Stimulated activated CD4-positive, alpha-beta T cell treated with anti-CD3 and anti-CD28 coated beads, Interleukin-12 subunit alpha, Interleukin-12 subunit beta, amount 100 ng/mL, for 24 hours (primary cell): ENCODE data around the gene NPR3.
"Not testable (repeated sequence)": the region's sequence is repeated elsewhere in the genome, so short reads cannot be mapped to it uniquely, and the experiment has no call there.

ENCODE experiments used
- DNase-seq, 2 experiments: peaks; one replicate each; pipeline ENCODE4 v3.0.0-alpha.2; 2020; ENCODE audit warnings: low read depth in 2 of 2

NPR3 gene

DNA sequence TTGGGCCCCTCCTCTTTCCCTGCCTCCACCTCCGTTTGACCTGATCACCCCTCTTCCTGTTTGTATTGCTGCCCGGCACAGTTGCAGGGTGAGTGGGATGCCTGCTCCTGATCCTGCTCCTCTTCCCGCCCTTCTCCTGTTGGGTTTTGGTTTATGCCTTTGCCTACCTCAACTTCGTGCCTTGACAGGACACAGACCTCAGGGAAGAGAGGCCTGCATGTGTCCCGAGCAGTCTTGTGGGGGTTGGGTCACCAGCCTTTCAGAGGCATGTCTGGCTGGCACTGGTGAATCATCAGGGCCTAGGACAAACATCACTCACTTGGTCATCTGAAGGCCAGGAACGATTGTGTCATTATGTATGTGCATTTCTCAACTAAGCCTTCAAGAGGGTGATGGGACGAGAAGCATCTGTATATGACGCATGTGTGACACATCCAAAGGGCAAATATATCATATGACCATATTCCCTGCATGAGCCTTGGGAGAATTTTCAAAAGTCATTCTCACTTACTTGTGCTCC, 56.9 kb downstream of the NPR3 start:
- no peak for DNase-seq

DNA sequence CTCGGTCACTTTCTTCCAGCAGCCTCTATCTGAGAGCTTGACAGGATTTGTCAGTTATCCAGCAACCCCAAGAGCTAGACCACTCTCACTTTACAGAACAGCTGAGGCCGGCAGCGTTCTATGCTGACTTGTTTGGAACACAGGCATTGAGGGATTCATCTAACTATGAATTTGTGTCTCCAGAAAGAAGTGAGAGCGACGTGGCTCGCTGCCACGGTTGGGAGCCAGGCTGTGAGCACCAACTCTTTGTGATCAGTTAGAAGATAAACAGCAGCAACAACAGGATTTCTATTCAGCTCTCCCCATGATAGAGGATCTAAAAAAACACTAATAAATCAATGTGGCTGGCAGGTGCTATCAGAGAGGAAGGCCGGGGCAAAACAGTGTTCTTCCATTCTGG, 58.6 kb downstream of the NPR3 start:
- DNase-seq, result no peak

DNA sequence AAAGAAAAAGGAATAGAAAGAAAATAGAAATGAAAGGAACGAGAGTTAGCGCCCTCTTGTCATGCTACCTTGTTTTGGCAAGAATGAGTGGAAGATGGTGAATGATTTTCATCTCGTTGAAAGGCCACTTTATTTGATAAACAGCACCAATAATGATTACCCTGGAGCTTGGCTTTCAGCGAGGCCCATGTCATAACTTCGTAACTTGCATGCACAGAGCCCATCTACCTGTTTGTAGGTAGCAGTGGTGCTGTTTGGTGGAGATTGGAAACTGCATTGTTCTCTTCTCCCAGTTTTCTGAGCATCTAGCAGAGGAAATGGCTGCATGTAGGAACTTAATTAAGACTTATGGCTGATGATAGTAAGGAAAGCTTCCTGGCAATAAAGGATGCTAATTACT, 59.3 kb downstream of the NPR3 start:
- DNase-seq, result no peak

DNA sequence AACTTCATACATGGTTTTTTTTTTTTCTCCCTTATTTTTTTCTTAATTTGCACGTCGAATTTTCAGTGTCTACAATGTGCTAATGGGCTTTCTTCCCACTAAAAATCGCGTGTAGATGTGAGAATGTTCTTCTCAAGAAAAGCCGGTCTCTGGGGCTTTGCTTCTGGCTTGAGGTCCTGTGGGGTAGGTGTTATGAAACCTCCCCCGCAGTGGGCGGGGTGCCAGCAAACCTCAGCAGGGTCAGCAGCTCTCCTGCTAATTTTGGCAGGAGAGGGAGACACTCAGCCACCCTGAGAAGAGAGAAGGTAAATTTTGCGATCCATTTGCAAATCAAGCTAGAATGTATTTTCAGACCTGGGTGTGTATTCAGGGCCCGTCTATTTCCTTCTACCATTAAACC, 59.9 kb downstream of the NPR3 start:
- no peak for DNase-seq

DNA sequence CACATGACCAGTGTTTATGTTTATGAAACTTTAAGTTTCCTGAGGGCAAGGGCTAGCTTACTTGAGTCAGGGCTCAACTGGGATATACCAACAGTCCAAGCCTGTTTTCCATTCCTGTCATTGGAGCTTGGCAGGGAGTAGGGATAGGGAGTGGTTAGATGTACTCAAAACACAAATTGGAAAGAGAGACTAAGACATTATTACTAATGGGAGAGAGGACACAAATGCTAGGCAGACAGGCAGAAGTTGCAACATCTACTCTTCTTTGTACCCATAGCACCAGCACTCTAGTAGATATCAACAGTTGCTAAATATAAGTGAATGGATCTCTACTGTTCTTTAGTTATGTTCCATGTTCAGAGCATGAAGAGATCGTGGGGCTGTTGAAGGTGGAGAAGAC, 62.8 kb downstream of the NPR3 start:
- no peak for DNase-seq

DNA sequence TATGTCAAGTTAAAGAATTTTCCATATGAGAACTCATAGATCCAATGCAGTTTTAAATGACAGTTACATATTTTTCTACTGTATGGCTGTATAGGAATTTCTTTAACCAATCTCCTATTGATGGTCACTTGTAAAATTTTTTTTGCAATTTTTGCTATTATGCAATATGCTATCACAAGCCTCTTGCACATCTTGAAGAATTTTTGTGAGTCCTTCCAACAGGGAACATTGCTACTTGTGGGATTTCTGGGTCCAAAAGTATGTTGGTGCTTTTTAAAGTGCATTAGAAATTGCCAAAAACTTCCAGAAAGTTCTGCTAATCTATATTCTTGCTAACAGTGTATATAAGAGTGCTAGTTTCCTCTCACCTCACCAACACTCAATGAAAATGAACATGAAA, 65.1 kb downstream of the NPR3 start:
- DNase-seq, result no peak

DNA sequence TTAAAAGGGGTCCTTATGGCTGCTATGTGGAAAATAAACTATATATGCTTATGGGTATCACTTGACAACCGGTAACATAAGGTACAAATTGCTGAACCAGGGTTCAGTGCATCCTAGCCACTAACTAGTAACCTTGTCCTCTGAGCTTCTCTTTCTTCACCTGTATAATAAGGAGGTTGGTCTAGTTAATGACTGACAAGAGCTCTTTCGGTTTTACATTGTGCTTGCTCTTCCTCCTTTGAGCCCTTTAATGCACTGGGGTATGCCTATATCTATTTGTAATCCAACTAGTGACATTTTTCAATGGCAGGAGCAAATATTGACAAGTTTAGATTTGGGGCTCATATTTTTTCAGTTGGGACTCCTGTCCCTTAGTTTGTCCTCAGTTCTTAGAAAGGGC, 66.1 kb downstream of the NPR3 start:
- no peak for DNase-seq

DNA sequence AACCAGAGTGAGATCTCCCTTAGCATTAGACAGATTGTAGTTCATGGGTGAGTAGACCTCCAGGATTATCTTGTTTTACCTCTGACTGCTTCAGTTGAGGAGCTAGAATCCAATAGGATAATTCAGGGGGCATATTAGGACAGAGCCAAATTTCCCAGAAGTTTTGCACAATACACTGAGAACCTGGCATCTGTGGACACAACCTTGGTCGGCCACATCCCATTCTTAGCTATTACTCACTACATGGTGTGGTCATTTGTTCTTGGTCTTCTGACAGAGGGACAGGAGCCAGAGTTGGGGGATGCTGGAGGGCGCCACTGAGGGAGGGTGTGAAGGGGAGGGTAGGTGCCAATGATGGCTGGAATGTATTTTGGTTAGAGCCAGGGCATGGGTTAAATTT, 66.6 kb downstream of the NPR3 start:
- DNase-seq, result no peak

DNA sequence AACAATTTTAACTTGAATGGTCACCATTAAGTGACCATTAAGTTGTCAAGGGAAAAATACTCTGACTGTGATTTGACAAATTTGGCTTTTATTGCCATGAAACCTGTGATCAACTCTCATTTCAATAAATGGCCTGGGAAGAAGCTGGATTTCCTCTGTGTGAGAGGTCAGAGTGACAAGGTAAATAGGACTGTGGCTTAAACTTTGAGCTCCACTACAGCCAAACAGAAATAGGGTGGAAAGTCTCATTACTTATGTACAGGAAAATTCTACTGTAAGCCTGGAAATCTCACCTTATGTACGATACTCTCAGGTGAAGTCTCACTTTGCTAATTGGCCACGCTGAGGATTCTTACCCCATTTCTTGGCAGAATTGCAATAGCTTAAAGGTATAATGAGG, 67.3 kb downstream of the NPR3 start:
- no peak for DNase-seq

DNA sequence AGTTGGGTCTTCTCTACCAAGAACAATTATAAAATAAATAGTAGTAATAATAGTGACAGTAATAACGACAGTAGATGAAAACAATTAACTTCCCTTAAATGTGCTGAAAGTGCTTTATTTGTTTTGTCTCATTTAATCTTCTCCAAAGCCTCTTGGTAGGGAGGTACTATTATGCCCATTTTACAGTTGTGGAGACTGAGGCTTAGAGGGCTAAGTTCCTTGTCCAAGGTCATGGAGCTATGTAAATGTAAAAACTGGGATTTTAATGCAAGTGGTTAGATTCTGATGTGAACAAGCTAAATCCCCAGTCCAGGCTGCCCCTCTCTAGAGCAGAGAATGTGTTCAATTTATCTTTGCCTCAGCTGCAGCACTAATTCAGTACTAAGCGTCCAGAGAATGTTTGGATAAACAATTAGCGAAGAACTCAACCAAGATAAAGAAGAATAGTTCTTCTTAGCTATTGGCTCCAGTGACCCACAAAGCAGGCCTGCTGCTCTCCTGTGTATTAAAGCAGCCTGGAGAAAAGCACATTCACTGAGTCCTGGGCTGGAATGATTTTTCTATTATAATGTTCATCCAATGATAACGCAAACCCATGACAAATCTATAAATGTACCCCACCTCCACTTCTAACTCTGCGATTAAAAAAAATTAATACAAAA, 68.8 kb downstream of the NPR3 start:
- DNase-seq, result no peak

DNA sequence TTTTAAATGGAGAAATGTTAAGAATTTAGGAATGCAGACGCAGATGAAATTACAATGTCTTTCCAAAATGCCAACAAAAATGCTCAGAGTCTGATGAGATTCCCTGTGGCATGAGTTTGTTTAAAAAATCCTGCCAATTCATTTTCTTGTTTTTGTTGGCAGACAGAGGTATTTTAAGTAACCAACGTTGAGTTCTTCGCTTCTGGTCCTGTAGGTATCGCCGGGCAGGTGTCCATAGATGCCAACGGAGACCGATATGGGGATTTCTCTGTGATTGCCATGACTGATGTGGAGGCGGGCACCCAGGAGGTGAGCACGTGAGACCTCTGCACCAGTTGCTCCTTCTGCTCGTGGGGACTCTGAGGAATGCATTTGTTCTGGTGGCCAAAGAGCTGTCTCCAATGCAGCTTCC, 69.4 kb downstream of the NPR3 start:
- DNase-seq, result no peak

DNA sequence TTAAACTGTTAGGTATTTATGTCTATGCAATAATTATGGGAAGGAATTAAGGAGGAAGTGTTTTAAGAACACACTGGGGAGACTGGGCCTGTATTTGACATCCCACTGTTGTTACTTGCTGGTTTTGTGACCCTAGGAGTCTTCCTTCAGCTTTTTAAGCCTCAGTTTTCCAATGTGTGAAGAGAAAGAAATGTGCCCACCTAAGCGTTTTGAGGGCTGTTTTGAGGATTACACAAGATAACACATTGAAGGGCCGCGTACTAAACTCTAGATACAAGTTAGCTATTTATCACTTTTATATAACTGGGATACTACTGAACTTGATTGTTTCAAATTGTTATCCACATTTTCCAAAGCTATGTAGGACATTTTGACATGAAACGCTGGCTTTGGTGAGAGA, 72.5 kb downstream of the NPR3 start:
- no peak for DNase-seq

DNA sequence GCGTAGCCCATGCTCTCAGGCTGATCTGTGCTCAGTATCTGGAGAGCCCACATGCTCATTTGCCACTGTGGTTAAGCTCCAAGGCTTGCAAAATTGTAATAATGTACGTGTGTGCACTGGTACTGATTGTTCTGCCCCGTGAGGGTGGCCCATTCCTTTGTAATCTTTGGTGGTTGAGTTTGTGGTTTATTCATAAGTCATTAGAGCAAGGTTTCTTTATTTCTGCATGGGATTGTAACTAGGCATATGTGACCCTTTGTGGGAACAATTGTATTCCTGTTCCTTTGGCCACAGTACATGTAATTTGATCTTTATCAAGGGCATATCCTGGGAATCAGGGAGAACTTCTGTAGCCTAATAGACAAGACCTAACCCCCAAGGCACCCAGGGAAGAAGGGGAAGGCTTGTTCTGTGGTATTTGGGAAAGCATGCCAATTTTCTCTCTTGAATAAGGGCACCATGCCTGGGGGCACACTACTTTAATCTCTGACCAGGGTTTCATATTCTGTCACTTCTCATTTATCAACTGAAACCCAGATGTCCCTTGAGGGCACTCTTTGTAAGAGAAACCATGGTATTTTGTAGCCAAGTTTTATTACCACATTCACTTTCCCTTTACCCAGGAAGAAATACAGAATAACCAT, 74.6 kb downstream of the NPR3 start:
- no peak for DNase-seq

DNA sequence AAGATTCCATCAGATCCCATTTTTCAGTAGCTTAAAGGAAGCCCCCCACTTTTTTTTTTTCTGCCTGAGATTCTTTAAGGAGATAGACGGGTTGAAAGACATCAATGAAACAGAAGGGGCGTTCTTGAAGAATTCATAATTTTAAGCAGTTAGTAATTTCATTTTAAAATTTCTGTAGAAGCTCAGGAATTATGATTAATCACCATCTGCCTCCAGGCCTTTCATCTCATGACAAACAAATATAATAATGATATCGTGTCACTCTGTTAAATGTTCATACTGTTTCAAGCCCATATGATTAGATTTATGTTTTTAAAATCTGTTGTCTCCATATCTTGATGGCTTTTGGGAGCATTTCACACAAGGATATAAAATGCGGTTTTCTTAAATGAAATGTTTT, 75.2 kb downstream of the NPR3 start:
- no peak for DNase-seq

DNA sequence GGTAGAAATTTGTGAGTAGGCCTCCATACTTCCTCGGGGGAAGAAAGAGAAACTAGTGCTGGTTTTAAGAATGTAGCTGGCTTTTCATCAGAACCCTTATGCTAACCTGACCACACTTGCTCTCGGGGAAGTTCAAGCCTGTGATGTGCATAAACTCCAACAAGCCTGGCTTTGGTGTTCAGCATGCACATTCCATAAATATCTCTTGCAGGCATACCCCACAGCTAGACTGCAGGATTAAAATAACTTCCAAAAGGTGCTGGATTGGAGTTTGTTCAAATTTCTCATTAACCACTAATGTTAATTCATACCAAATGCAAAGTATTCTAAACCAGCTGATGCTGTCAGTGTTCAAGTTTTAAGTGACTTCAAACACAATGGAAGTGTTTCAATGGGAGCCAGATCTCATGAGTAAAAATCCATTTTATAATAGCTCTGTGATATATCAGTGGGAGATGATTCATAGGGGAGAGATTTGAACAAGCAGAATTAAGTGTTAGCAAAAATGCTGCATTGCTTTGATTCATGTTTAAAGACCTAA, 79.4 kb downstream of the NPR3 start:
- no peak for DNase-seq

DNA sequence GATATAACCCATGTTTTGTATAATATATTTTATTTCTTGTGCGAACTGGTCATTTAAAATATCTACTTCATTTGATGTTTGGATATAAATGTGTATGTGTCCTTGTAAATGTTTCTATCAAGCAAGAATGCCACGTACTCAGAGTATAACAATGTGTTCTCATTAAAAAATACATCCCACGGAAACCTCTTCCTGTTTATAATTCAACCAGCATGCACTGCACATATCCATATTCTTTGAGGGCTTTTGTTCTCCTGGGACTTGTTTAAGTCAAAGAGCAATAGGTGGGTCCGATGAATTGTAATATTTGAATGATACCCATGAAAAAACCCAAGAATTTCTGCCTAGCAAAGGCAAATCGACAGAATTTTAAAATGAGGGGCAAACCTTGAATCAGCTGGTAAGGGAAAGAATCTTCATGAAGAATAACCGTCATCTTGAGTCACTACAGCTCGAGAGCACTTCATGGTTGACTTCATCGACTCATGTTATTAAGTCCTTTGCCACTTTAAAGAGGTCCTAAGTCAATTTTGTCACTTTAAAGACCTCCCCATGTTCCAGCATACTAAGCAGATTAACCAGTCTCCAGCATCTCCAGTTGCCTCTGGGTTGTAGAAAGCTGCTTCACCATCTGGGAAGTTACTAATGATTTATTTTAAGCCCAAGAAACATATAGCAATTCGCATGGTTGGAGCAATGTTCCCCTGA, 80.6 kb downstream of the NPR3 start:
- DNase-seq, result no peak

DNA sequence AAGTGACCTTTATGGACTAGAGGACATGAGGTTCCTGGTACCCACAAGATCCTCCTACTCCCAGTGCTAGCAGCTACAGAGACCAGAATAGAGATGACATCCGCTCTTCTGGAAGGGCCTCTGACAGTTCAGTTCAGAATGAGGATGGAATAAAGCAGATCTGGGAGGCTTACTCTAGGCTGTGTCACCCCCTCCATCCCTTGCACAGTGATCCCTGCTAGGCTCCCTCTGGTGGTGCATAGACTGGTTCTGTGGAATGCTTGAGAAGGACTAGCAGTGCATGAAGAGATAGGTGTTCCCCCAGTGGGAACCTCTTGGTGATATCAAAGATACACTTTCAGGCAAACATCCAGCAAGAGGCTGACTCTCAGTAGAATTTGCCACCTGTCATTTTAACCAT, 83.0 kb downstream of the NPR3 start:
- no peak for DNase-seq

DNA sequence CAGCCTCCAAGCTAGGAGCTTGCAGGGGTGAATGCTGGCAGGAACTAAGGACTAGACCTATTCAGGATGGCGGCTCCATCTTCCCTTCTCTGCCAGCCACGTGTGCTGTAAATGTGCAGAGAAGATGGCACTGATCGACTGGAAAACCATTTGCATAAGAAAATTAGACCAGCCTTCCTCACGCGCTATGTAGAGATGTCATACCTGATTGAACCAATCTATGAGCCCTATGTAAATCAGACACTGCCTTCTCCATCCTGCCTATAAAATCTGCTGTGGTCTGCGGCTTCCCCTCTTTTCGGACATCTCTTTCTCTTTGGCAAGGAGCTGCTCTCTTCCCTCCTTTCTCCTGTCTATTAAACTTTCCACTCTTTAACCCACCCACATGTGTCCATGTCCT, 91.6 kb downstream of the NPR3 start:
- no peak for DNase-seq

DNA sequence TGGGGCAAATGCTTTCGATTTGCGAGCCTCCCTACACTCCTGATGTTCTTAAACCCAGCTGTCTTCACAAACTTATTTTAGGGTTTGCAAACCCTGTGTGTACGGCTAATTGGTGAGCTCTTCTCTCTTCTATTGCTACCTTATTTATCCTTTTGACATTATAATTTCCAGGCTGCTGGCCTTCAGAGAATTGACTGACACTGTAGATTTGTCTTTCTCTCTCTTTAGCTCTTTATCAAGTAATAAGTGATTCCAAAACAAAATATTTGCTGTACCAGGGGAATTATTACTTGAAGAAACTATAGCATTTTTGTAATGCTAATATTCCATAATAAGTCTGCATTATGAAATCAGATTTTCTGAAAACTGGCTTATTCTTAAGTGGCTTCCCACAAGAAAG, 92.5 kb downstream of the NPR3 start:
- no peak for DNase-seq

DNA sequence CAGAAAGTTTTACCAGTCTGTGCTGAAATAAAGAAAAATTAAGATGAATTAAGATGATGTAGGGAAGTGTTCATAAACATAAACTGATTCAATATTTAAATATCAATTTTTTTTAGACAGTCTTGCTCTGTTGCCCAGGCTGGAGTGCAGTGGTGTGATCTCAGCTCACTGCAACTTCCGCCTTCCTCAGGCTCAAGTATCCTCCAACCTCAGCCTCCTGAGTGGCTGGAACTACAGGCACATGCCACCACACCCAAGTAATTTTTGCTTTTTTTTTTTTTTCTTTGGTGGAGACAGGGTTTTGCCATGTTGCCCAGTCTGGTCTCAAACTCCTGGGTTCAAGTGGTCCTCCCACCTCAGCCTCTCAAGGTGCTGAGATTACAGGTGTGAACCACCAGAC, 94.3 kb downstream of the NPR3 start:
- DNase-seq, result not testable (repeated sequence)

DNA sequence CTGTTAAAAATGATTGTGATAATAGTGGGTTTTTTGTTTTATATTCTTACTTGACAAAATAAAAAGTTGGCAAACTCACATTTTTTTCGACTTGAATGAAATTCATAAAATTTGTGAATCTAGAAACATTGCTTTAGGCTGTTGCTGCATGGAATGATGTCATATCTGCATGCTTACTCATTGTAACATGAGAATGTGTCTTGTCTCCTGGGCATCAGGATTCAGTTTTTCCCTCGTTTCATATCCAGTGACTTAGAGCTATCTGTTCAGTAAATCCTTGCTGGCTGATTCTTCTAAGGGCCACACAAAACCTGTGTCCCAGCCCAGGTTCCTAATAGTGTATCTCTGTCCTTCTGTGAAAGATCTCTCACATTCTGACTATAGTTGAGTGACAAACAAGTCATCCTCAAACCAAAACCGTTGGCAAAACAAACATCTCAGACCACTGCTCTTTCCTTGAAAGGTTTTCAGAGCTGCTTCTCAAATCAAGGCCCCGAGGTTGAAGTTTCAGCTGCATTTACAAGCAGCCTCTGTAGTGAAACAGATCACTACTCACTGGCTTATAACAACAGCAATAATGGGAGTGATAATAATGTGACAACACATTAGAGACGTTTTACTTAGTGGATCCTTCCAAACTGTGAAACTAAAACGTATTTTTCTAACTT, 95.0 kb downstream of the NPR3 start:
- DNase-seq, result no peak

DNA sequence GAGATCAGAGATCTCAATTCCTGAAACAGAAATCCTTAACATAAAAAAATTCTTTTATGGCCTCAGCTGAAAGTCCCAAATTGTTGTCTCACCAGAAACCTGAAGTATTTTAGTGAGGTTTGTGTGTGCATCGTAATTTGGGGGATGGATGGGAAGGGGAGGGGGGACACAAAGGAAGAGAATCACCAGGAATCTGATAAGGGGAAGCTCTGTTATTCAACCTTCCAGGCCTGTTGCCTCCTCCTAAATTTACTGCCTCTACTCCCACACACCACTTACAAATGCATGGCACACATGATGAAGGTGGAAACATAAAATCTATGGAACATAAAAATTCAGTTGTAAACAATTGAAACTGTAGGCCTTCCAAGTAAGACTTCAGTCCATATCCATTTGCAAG, 97.7 kb downstream of the NPR3 start:
- no peak for DNase-seq
